ENCODE data around the gene FAM163B. TPM values are rescaled to one million over a fixed set of nuclear protein-coding genes. Genes with fewer than 3 reads are reported as not detected.

FAM163B gene
- total RNA-seq, 3 donors from 2014 or later (not counting 1 experiment from before 2014, with no cell fraction given), result not detected

GRCh38 chr9:133561976-133562554 lies 47.1 kb downstream of the FAM163B start:
- H3K27me3 ChIP-seq (ENCODE audit: control insufficient read depth, insufficient read depth, low read length), result peaks cover 10% of the 10 kb centered on the region
- intact Hi-C loops (cut with micrococcal nuclease), result no loop called here
- peaks cover 0 to 16% of the 10 kb centered on the region in 2 donors for H3K27me3 Mint-ChIP-seq (ENCODE audit: low read depth in 2 of 2)
- H3K9me3 ChIP-seq (ENCODE audit: control insufficient read depth, insufficient read depth, low read length), result no peaks in the 10 kb centered on the region
- no peak overlapping the region for H3K4me3 ChIP-seq (ENCODE audit: low read length)
- H3K4me1 Mint-ChIP-seq, result peaks cover 16 to 26% of the 10 kb centered on the region in 2 donors
- no peaks in the 10 kb centered on the region for H3K36me3 Mint-ChIP-seq
- no peak for TF ChIP-seq CTCF (IDR thresholded peaks at IDR 0.05)
- H3K4me1 ChIP-seq (ENCODE audit: control insufficient read depth, insufficient read depth, low read length), result peaks cover 36% of the 10 kb centered on the region
- no peaks in the 10 kb centered on the region for H3K36me3 ChIP-seq (ENCODE audit: control insufficient read depth, insufficient read depth, low read length)
- no peaks in the 10 kb centered on the region for H3K9me3 Mint-ChIP-seq
- 91% methylated on average over 32 of the region's 32 CpGs for WGBS (ENCODE audit: insufficient coverage)
- ATAC-seq (no peak), DNase-seq (no peak)
- no peak overlapping the region for H3K4me3 Mint-ChIP-seq
- H3K27ac Mint-ChIP-seq, result peak overlapping the region in 1 of 2 donors; percentile 45
- no peak overlapping the region for H3K27ac ChIP-seq (ENCODE audit: low read length)

- no peaks in the 10 kb centered on the region for H3K9me3 Mint-ChIP-seq
- no peak overlapping the region for H3K4me3 ChIP-seq (ENCODE audit: low read length)
- ATAC-seq, result no peak
- no peak for DNase-seq
- intact Hi-C loops (cut with micrococcal nuclease), result no loop called here
- peaks cover 0 to 16% of the 10 kb centered on the region in 2 donors for H3K27me3 Mint-ChIP-seq (ENCODE audit: low read depth in 2 of 2)
- H3K4me3 Mint-ChIP-seq, result no peak overlapping the region
- no peak overlapping the region for H3K27ac Mint-ChIP-seq
- H3K4me1 ChIP-seq (ENCODE audit: control insufficient read depth, insufficient read depth, low read length), result peaks cover 42% of the 10 kb centered on the region
- H3K36me3 Mint-ChIP-seq, result no peaks in the 10 kb centered on the region
- no peak overlapping the region for H3K27ac ChIP-seq (ENCODE audit: low read length)
- WGBS (ENCODE audit: insufficient coverage), result 93% methylated on average over 22 of the region's 22 CpGs
- TF ChIP-seq CTCF (IDR thresholded peaks at IDR 0.05), result no peak
- H3K27me3 ChIP-seq (ENCODE audit: control insufficient read depth, insufficient read depth, low read length), result peaks cover 20% of the 10 kb centered on the region
- no peaks in the 10 kb centered on the region for H3K36me3 ChIP-seq (ENCODE audit: control insufficient read depth, insufficient read depth, low read length)
- peaks cover 16 to 26% of the 10 kb centered on the region in 2 donors for H3K4me1 Mint-ChIP-seq
- no peaks in the 10 kb centered on the region for H3K9me3 ChIP-seq (ENCODE audit: control insufficient read depth, insufficient read depth, low read length)
Measured at GRCh38 chr9:133560944-133561343, 48.2 kb downstream of the FAM163B start.

GRCh38 chr9:133560311-133560710 lies 48.9 kb downstream of the FAM163B start:
- Histone ChIP-seq H3K4me3 (ENCODE audit: low read length) (no peak overlapping the region), H3K27me3 (ENCODE audit: control insufficient read depth, insufficient read depth, low read length) (peaks cover 25% of the 10 kb centered on the region), H3K27ac (ENCODE audit: low read length) (no peak overlapping the region), H3K36me3 (ENCODE audit: control insufficient read depth, insufficient read depth, low read length) (no peaks in the 10 kb centered on the region), H3K4me1 (ENCODE audit: control insufficient read depth, insufficient read depth, low read length) (peaks cover 42% of the 10 kb centered on the region), H3K9me3 (ENCODE audit: control insufficient read depth, insufficient read depth, low read length) (no peaks in the 10 kb centered on the region)
- H3K27me3 Mint-ChIP-seq (ENCODE audit: low read depth in 2 of 2), result peaks cover 0 to 16% of the 10 kb centered on the region in 2 donors
- no peak overlapping the region for H3K4me3 Mint-ChIP-seq
- H3K4me1 Mint-ChIP-seq, result peaks cover 16 to 26% of the 10 kb centered on the region in 2 donors
- no peak for ATAC-seq
- no peaks in the 10 kb centered on the region for H3K9me3 Mint-ChIP-seq
- no peak for DNase-seq
- no peak for TF ChIP-seq CTCF (IDR thresholded peaks at IDR 0.05)
- WGBS (ENCODE audit: insufficient coverage), result 92% methylated on average over 15 of the region's 15 CpGs
- no peak overlapping the region for H3K27ac Mint-ChIP-seq
- no peaks in the 10 kb centered on the region for H3K36me3 Mint-ChIP-seq
- intact Hi-C loops (cut with micrococcal nuclease), result no loop called here
